ENCODE measurements around the gene SDK1. TPM values are rescaled to one million over a fixed set of nuclear protein-coding genes. Genes with fewer than 3 reads are reported as not detected.

SDK1 gene
- total RNA-seq, 1 experiment from 2014 or later = 9.3 TPM

DNA sequence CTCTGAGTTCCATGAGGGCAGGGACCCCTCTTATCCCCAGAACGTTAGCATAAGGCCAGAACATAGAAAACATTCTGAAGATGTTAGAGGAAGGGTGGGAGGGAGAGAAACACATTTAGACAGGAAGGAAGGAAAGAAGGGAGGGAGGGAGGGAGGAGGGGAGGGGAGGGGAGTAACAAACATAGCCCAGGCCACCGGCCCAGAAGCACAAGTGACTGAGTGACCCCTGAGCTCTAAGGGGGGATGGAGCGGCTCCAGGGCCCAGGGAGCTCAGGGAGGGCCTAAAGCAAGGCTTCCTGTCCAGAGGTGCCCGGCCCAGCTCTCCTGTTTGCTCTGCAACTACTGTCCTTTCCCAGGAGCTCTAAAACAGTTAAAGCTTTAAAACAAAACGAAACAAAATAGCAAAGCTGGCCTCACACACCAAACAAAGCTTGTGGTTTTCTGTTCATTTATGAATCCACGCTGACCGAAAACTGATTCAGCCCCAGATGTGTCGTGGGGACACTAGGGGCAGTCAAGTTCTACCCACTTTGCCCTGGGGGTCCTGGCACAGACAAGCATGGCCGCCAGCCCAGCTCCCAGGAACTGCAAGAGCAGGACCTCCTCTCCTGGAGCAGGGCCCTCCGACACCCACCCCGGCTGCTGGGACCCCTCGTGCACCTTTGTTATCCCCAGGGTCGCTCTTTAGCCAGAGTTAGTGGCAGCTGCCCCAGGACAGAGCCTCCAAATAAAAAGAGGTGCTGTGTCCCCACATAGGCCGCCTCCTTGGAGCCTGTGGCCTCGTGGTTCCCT, 884.9 kb downstream of the SDK1 start:
- Mint-ChIP-seq H3K27ac (no peak overlapping the region), H3K9me3 (peaks cover 25% of the 10 kb centered on the region), H3K4me3 (no peak overlapping the region), H3K27me3 (ENCODE audit: low read depth) (no peaks in the 10 kb centered on the region), H3K4me1 (0 out of 2 replicates have a peak, but pooled peaks cover 3% of the 10 kb centered on the region), H3K36me3 (peaks cover 12% of the 10 kb centered on the region)
- no peak for DNase-seq (ENCODE audit: low spot score)
- CTCF ChIA-PET = interaction anchor here (2.1 kb wide), 1 partner anchor 293 kb away, joined by 7 read pairs; no protein-coding TSS in a partner anchor
- no peak for ATAC-seq
- no peak for TF ChIP-seq CREB1 (CRISPR knock-in tag; IDR thresholded peaks at IDR 0.05)
- TF ChIP-seq, protein P1, sequence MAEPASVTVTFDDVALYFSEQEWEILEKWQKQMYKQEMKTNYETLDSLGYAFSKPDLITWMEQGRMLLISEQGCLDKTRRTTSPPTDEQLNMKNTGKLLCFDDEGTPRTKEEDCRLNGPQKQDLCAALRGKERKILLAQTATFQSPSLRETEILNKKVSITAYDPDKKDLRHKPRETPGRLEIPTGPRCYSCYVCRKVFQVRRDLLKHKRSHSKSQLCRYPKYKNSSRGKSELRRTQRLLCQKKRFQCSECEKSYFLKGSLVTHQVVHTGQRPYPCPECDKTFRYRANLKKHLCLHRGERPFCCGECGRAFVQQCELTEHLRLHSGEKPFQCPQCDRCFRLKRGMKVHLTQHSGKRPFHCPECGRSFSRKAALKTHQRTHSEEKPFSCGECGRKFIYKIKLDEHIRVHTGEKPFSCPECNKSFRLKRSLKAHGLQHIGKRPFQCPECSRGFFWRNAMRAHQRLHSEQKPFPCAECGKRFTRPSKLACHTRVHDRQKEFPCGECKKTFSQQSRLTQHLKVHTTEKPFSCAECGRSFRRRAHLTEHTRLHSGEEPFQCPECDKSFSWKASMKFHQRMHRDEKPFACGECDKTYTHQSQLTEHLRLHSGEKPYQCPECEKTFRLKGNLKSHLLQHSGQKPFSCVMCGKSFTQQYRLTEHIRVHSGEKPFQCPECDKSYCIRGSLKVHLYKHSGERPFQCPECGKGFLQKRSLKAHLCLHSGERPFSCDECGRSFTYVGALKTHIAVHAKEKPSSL (CRISPR knock-in tag; conservative IDR thresholded peaks at IDR 0.05) = no peak
- no peak for TF ChIP-seq GRHL2 (CRISPR knock-in tag; IDR thresholded peaks at IDR 0.05; ENCODE audit: insufficient replicate concordance, severe bottlenecking)
- TF ChIP-seq NR3C1 (CRISPR knock-in tag; conservative IDR thresholded peaks at IDR 0.05; ENCODE audit: low read depth) = no peak
- TF ChIP-seq ZNF138 (CRISPR knock-in tag; conservative IDR thresholded peaks at IDR 0.05) = no peak
- no peak for TF ChIP-seq ATF1 (CRISPR knock-in tag; IDR thresholded peaks at IDR 0.05)
- TF ChIP-seq SMAD4 (CRISPR knock-in tag; IDR thresholded peaks at IDR 0.05) = no peak
- TF ChIP-seq NR2C2 (CRISPR knock-in tag; IDR thresholded peaks at IDR 0.05) = no peak
- no peak for TF ChIP-seq TEAD1 (CRISPR knock-in tag; IDR thresholded peaks at IDR 0.05)
- TF ChIP-seq SMAD3 (CRISPR knock-in tag; IDR thresholded peaks at IDR 0.05; ENCODE audit: borderline replicate concordance) = no peak
- no peak for TF ChIP-seq EMX1 (CRISPR knock-in tag; IDR thresholded peaks at IDR 0.05)
- TF ChIP-seq PRRX2 (CRISPR knock-in tag; IDR thresholded peaks at IDR 0.05) = no peak
- TF ChIP-seq NR1H2 (CRISPR knock-in tag; IDR thresholded peaks at IDR 0.05) = no peak
- POLR2A ChIA-PET = no interaction called here

DNA sequence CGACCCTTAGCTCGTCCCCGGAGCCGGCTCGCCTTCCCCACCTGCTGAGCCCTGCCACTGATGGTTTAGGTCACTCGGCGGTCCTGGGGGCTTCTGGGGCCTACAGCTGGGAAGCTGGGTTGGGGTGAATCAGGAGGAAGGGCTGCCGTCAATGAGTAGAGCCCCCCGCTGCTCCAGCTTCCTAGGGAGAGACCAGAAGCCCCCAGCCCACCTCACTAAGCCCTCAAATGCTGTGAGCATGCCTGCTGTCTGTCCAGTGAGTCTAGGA, 885.4 kb downstream of the SDK1 start:
- CTCF ChIA-PET = interaction anchor here (2.1 kb wide), 1 partner anchor 293 kb away, joined by 7 read pairs; no protein-coding TSS in a partner anchor
- ATAC-seq (no peak), DNase-seq (ENCODE audit: low spot score) (no peak)
- Mint-ChIP-seq H3K9me3 (peaks cover 22% of the 10 kb centered on the region), H3K27ac (no peak overlapping the region), H3K4me1 (0 out of 2 replicates have a peak, but pooled peaks cover 3% of the 10 kb centered on the region), H3K4me3 (no peak overlapping the region), H3K27me3 (ENCODE audit: low read depth) (no peaks in the 10 kb centered on the region), H3K36me3 (peaks cover 12% of the 10 kb centered on the region)
- POLR2A ChIA-PET = no interaction called here
- no peak for TF ChIP-seq CBFB (CRISPR knock-in tag; IDR thresholded peaks at IDR 0.05; ENCODE audit: low read depth)
- TF ChIP-seq, protein P2, sequence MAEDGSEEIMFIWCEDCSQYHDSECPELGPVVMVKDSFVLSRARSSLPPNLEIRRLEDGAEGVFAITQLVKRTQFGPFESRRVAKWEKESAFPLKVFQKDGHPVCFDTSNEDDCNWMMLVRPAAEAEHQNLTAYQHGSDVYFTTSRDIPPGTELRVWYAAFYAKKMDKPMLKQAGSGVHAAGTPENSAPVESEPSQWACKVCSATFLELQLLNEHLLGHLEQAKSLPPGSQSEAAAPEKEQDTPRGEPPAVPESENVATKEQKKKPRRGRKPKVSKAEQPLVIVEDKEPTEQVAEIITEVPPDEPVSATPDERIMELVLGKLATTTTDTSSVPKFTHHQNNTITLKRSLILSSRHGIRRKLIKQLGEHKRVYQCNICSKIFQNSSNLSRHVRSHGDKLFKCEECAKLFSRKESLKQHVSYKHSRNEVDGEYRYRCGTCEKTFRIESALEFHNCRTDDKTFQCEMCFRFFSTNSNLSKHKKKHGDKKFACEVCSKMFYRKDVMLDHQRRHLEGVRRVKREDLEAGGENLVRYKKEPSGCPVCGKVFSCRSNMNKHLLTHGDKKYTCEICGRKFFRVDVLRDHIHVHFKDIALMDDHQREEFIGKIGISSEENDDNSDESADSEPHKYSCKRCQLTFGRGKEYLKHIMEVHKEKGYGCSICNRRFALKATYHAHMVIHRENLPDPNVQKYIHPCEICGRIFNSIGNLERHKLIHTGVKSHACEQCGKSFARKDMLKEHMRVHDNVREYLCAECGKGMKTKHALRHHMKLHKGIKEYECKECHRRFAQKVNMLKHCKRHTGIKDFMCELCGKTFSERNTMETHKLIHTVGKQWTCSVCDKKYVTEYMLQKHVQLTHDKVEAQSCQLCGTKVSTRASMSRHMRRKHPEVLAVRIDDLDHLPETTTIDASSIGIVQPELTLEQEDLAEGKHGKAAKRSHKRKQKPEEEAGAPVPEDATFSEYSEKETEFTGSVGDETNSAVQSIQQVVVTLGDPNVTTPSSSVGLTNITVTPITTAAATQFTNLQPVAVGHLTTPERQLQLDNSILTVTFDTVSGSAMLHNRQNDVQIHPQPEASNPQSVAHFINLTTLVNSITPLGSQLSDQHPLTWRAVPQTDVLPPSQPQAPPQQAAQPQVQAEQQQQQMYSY (CRISPR knock-in tag; IDR thresholded peaks at IDR 0.05) = no peak
- TF ChIP-seq PRRX2 (CRISPR knock-in tag; IDR thresholded peaks at IDR 0.05) = no peak
- TF ChIP-seq RELA (CRISPR knock-in tag; IDR thresholded peaks at IDR 0.05; ENCODE audit: borderline replicate concordance) = no peak
- TF ChIP-seq ZNF121 (CRISPR knock-in tag; IDR thresholded peaks at IDR 0.05) = no peak
- TF ChIP-seq, protein P3, sequence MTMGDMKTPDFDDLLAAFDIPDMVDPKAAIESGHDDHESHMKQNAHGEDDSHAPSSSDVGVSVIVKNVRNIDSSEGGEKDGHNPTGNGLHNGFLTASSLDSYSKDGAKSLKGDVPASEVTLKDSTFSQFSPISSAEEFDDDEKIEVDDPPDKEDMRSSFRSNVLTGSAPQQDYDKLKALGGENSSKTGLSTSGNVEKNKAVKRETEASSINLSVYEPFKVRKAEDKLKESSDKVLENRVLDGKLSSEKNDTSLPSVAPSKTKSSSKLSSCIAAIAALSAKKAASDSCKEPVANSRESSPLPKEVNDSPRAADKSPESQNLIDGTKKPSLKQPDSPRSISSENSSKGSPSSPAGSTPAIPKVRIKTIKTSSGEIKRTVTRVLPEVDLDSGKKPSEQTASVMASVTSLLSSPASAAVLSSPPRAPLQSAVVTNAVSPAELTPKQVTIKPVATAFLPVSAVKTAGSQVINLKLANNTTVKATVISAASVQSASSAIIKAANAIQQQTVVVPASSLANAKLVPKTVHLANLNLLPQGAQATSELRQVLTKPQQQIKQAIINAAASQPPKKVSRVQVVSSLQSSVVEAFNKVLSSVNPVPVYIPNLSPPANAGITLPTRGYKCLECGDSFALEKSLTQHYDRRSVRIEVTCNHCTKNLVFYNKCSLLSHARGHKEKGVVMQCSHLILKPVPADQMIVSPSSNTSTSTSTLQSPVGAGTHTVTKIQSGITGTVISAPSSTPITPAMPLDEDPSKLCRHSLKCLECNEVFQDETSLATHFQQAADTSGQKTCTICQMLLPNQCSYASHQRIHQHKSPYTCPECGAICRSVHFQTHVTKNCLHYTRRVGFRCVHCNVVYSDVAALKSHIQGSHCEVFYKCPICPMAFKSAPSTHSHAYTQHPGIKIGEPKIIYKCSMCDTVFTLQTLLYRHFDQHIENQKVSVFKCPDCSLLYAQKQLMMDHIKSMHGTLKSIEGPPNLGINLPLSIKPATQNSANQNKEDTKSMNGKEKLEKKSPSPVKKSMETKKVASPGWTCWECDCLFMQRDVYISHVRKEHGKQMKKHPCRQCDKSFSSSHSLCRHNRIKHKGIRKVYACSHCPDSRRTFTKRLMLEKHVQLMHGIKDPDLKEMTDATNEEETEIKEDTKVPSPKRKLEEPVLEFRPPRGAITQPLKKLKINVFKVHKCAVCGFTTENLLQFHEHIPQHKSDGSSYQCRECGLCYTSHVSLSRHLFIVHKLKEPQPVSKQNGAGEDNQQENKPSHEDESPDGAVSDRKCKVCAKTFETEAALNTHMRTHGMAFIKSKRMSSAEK (CRISPR knock-in tag; IDR thresholded peaks at IDR 0.05; ENCODE audit: borderline replicate concordance) = no peak
- TF ChIP-seq OVOL2 (CRISPR knock-in tag; IDR thresholded peaks at IDR 0.05; ENCODE audit: borderline replicate concordance) = no peak
- TF ChIP-seq, protein P4, sequence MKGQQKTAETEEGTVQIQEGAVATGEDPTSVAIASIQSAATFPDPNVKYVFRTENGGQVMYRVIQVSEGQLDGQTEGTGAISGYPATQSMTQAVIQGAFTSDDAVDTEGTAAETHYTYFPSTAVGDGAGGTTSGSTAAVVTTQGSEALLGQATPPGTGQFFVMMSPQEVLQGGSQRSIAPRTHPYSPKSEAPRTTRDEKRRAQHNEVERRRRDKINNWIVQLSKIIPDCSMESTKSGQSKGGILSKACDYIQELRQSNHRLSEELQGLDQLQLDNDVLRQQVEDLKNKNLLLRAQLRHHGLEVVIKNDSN (CRISPR knock-in tag; IDR thresholded peaks at IDR 0.05) = no peak
- no peak for TF ChIP-seq GRHL2 (CRISPR knock-in tag; IDR thresholded peaks at IDR 0.05; ENCODE audit: insufficient replicate concordance, severe bottlenecking)
- TF ChIP-seq NR3C1 (CRISPR knock-in tag; conservative IDR thresholded peaks at IDR 0.05; ENCODE audit: low read depth) = no peak
- no peak for TF ChIP-seq ZBTB21 (CRISPR knock-in tag; IDR thresholded peaks at IDR 0.05; ENCODE audit: borderline replicate concordance)
- TF ChIP-seq TEAD4 (CRISPR knock-in tag; IDR thresholded peaks at IDR 0.05) = no peak
- TF ChIP-seq, protein P5, sequence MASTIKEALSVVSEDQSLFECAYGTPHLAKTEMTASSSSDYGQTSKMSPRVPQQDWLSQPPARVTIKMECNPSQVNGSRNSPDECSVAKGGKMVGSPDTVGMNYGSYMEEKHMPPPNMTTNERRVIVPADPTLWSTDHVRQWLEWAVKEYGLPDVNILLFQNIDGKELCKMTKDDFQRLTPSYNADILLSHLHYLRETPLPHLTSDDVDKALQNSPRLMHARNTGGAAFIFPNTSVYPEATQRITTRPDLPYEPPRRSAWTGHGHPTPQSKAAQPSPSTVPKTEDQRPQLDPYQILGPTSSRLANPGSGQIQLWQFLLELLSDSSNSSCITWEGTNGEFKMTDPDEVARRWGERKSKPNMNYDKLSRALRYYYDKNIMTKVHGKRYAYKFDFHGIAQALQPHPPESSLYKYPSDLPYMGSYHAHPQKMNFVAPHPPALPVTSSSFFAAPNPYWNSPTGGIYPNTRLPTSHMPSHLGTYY (CRISPR knock-in tag; IDR thresholded peaks at IDR 0.05) = no peak
- no peak for TF ChIP-seq ELF4 (CRISPR knock-in tag; IDR thresholded peaks at IDR 0.05; ENCODE audit: low read depth)

Measured in WTC11 (cell line).